ENCODE measurements around the gene CASKIN1.

- TF ChIP-seq EZH2 (IDR thresholded peaks at IDR 0.05) (no peak), POLR2AphosphoS5 (IDR thresholded peaks at IDR 0.05; ENCODE audit: borderline replicate concordance, low read depth, low read length) (no peak)
These were observed 47.4 kb upstream of the CASKIN1 start for GRCh38 chr16:2243781-2244180.
